SHP77 treated with DMSO at 0.1 percent for 48 hours (cell line): Measurements from ENCODE around the gene EEFSEC.

Experiments used
- DNase-seq: peaks from one replicate; lab custom pipeline; 2025; lab: John Stamatoyannopoulos, UW

EEFSEC gene

DNA sequence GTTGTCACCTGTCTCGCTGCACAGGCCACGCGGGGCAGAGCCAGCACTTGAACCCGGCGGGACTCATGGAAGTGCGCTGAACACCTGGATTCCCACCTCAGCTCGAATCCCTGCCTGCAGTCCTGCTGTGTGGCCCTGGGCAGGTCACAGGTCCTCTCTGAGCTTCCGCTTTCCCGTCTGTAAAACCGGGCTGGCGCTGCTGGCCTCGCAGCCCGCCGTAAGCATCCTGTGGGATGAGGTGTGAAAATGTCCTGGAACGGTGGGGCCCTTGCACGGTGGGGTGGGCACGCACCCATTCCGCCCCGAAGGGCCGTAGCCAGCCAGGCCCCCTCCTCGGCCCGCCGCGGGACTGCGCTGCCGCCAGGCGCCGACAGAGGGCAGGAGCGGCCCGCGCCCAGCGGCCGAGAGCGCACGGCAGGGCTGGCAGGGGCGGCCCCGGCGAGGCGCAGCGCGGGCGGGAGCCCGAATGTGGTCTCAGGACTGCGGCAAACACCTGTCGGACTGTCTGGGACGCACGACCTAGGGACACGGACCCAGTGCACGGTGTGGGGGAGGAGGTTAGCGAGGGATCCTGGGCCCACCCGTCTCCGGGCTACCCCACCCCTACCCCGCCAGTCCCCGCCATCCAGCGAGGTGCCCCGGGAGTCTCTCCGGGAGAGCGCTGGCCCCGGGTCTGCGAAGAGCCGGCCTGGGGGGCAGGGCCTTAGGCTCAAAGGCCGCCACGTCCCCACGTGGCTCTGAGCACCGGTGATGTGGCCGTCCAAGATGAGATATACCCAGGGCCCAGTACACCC lies 273.0 kb downstream of the EEFSEC start:
- DNase-seq: no peak

GRCh38 chr3:128427175-128427857 lies 274.0 kb downstream of the EEFSEC start:
- DNase-seq: no peak

GRCh38 chr3:128427872-128428822 lies 274.9 kb downstream of the EEFSEC start:
- DNase-seq: no peak

DNA sequence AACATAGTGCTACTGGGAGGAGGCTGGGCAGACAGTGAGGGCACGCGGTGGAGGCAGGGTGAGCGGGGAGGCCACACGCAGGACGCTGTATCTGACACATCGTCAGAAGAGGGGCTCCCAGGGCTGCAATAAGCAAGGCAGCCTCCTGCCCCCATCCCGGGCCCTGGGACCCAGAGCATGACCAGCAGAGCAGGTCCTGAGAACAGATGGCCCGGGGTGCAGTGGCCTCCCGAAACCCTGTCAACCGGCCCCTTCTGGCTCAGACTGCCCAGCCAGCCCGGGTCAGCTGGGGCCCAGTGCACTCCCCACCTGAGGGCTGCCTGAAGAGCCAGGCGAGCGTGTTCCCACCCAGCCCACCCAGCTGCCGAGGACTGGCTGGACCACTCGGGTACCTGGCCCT lies 276.0 kb downstream of the EEFSEC start:
- DNase-seq: no peak

DNA sequence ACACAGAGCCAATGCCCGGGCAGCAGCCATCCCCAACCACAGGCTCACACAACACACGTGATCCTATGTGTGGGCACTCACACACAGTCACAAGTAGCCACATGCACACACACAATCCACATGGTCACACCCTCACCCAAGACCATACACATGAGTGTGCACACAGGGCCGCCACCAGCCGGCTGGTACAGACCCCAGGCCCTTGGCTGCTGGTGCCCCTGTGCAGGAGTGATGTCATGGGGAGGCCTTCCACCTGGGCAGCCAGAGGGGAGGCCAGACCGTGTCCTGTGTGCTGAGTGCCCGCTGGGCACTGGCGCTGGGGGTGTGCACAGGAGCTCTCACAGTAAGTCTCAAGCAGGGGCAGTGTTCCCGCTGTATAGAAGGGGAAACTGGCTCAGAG lies 276.5 kb downstream of the EEFSEC start:
- DNase-seq: no peak

GRCh38 chr3:128430301-128430700 lies 277.0 kb downstream of the EEFSEC start:
- no peak for DNase-seq

DNA sequence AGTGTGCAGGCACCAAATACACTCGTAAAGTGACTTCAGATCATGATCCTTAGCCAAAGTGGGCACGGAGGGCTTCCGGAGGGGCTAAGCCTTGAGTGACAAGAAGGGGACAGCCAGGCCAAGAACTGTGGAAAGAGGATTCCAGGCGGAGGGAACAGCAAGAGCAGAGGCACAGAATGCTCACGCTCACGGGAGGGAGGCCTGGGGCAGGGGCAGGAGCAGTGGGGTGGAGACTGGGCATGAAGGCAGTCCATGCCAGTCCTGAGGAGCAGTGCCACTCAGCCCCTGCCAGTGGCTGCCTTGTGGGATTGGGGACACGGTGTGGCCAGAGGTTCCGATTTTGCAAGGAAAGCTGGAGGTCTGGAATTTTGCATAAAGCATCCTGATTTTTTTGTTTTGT lies 277.4 kb downstream of the EEFSEC start:
- no peak for DNase-seq

- DNase-seq: no peak
Observed at GRCh38 chr3:128431803-128432300, 278.6 kb downstream of the EEFSEC start.

- no peak for DNase-seq
Observed at GRCh38 chr3:128432301-128432970, 279.2 kb downstream of the EEFSEC start.

GRCh38 chr3:128432971-128433836 lies 279.9 kb downstream of the EEFSEC start:
- no peak for DNase-seq

GRCh38 chr3:128433837-128434165 lies 280.5 kb downstream of the EEFSEC start:
- DNase-seq: no peak

DNA sequence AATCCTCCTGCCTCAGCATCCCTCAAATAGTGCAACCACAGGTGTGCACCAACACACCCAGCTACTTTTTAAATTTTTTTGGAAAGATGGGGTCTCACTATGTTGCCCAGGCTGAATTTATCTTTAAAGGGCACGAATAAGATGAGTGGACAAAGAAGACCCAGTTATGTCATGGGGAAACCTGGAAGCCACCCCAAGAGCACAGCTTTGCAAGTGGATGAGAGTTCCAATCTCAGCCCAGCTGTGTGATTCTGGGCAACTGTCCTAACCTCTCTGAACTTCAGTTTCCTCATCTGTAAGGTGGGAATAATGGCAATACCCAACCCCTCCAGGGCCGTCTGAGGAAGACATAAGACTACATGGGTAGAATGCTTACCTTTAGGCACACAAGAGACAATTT lies 281.2 kb downstream of the EEFSEC start:
- no peak for DNase-seq

DNA sequence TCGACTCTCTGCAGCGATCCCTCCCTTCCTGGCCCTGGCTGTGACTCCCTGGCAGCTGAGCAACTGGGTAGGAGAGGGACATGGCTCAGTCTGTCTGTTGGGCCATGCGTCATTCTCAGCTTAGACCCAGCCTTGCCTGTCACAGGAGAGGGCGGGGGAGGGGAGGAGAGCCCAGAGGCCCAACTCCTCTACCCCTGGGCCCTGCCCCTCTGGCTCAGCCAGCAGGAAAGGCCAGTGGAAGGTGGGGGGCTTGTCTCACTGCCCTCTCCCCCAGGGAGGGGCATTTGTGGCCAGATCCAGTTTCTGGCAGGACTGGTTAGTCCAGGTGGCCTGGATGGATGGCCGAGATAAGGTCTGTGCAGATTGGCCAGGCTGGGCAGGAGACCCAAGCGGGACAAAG lies 281.8 kb downstream of the EEFSEC start:
- DNase-seq: no peak

GRCh38 chr3:128435561-128435960 lies 282.3 kb downstream of the EEFSEC start:
- no peak for DNase-seq

DNA sequence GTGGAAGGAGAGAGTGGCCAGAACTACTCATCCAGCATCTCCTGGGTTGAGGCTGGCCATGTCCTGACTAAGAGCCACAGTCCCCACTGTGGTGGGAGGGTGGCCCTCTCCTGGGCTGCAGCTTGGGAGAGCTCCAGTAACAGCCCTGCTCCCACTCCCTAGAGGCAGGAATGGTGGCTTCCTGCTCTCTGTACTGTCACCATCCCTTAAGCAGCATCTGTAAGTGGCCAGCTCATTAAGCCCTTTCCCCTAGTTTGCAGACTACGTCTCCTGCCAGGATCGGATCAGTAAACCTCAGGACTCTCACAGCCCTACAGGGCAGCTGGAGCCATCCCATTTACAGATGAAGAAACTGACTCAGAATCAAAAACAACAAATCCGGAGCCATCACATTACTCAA lies 282.9 kb downstream of the EEFSEC start:
- no peak for DNase-seq

GRCh38 chr3:128438488-128439072 lies 285.3 kb downstream of the EEFSEC start:
- no peak for DNase-seq

- DNase-seq: no peak
Observed at GRCh38 chr3:128439226-128439625, 285.9 kb downstream of the EEFSEC start.

DNA sequence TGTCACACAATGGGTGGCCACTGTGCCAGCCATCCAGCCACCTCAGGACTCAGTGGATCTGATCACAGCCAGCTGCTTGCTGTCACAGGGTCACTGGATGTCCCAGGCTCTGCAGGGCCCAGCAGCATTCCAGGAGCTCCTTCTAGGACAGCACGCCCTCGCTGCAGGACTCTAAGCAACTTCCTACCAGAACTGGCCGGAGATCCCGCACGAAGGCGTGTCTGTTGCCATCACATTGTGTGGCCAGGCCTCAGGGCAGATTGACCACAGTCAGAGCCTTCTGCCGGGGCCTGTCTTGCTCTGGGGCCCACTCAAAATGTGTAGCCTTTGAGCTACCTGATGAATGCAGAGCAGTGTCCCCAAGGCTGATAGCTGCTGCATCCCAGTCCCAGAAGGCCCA lies 288.8 kb downstream of the EEFSEC start:
- DNase-seq: no peak

GRCh38 chr3:128442949-128443348 lies 289.7 kb downstream of the EEFSEC start:
- no peak for DNase-seq

GRCh38 chr3:128443771-128444170 lies 290.5 kb downstream of the EEFSEC start:
- no peak for DNase-seq

DNA sequence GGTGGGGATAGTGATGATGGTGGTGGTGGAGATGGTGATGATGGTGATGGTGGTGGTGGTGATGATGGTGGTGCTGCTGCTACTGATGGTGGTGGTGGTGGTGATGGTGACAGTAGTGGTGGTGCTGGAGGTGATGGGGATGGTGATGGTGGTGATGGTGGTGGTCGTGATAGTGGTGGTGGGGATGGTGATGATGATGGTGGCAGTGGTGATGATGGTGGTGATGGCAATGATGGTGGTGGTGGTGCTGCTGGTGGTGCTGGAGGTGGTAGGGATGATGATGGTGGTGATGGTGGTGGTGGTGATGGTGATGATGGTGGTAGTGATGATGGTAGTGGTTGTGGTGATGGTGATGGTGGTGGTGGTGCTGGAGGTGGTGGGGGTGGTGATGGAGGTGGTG lies 292.1 kb downstream of the EEFSEC start:
- DNase-seq: no peak
